Activated CD8-positive, alpha-beta T cell treated with anti-CD3 and anti-CD28 coated beads for 36 hours (primary cell): ENCODE data around the gene AMDHD2. TPM values are rescaled to one million over a fixed set of nuclear protein-coding genes. Genes with fewer than 3 reads are reported as not detected.
"Not testable (repeated sequence)": the region's sequence is repeated elsewhere in the genome, so short reads cannot be mapped to it uniquely, and the experiment has no call there.

Source experiments
- ATAC-seq: fragments of 200-7000 bp; cut with Tn5 transposase; one replicate; pipeline ENCODE4 v1.10.0; 2021; ENCODE audit warnings: mild to moderate bottlenecking, moderate library complexity
- CTCF ChIA-PET: fragments of 350-600 bp; sonication (Branson Sonifier 250); formaldehyde crosslinking; loops from one replicate; lab custom pipeline; 2021; ENCODE audit warnings: antibody characterized with exemption; lab: Charles Lee
- POLR2A ChIA-PET: fragments of 350-600 bp; sonication (Branson Sonifier 250); formaldehyde crosslinking; loops from one replicate; lab custom pipeline; 2021; ENCODE audit warnings: antibody characterized with exemption; lab: Charles Lee
- DNase-seq: peaks from one replicate; pipeline ENCODE4 v3.0.0-alpha.2; 2020
- H3K27ac Mint-ChIP-seq: one replicate; pipeline ENCODE4 v1.8.0; 2021; ENCODE audit warnings: mild to moderate bottlenecking, mixed read lengths
- H3K27me3 Mint-ChIP-seq: one replicate; pipeline ENCODE4 v1.8.0; 2021; ENCODE audit warnings: mixed read lengths
- H3K36me3 Mint-ChIP-seq: one replicate; pipeline ENCODE4 v1.8.0; 2021; ENCODE audit warnings: low read depth, mixed read lengths
- H3K4me1 Mint-ChIP-seq: one replicate; pipeline ENCODE4 v1.8.0; 2021; ENCODE audit warnings: low read depth, mixed read lengths
- H3K4me3 Mint-ChIP-seq: one replicate; pipeline ENCODE4 v1.8.0; 2021; ENCODE audit warnings: mild to moderate bottlenecking, moderate library complexity, mixed read lengths
- H3K9me3 Mint-ChIP-seq: one replicate; pipeline ENCODE4 v1.8.0; 2021; ENCODE audit warnings: mixed read lengths
- intact Hi-C: fragments of 100-400 bp; cut with micrococcal nuclease; formaldehyde crosslinking; loops from one replicate; pipeline ENCODE4 v1.10.0; 2022
- total RNA-seq, 2 experiments: library from RNA; stranded (reverse); gene quantifications; one replicate each; pipeline ENCODE4 v1.2.3, GENCODE V29; 2021
- TF ChIP-seq, protein P1 (sequence below): fragments of 200-600 bp; IDR thresholded peaks from one replicate; pipeline ENCODE4 v1.8.0; 2022; ENCODE audit warnings: antibody characterized with exemption, mild to moderate bottlenecking

The AMDHD2 gene
- total RNA-seq, 2 experiments from 2014 or later, result 28.2 to 29.0 TPM

DNA sequence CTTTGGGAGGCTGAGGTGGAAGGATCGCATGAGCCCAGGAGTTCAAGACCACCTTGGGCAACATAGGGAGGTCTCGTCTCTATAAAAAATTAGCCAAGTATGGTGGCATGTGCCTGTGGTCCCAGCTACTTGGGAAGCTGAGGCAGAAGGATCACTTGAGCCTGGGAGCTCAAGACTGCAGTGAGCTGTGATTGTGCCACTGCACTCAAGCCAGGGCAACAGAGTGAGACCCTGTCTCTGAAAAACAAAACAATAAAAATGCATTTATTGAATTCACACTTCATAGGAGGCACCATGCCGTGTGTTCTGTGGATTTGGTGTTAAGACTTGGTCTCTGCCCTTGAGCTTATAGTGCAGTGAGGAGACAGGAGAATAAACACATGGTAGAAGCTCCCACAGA lies 42.8 kb upstream of the AMDHD2 start:
- ChIA-PET POLR2A (interaction anchor here (0.6 to 1.4 kb wide), 3 partner anchors 18 to 113 kb away, joined by 3 read pairs; no protein-coding TSS in a partner anchor), CTCF (interaction anchor here (1.2 to 1.3 kb wide), 2 partner anchors 11 to 24 kb away, joined by 3 to 10 read pairs; no protein-coding TSS in a partner anchor)
- no peaks in the 10 kb centered on the region for H3K36me3 Mint-ChIP-seq
- no peaks in the 10 kb centered on the region for H3K9me3 Mint-ChIP-seq
- peaks cover 8% of the 10 kb centered on the region for H3K27me3 Mint-ChIP-seq
- intact Hi-C loops, result no loop called here
- TF ChIP-seq, protein P1, sequence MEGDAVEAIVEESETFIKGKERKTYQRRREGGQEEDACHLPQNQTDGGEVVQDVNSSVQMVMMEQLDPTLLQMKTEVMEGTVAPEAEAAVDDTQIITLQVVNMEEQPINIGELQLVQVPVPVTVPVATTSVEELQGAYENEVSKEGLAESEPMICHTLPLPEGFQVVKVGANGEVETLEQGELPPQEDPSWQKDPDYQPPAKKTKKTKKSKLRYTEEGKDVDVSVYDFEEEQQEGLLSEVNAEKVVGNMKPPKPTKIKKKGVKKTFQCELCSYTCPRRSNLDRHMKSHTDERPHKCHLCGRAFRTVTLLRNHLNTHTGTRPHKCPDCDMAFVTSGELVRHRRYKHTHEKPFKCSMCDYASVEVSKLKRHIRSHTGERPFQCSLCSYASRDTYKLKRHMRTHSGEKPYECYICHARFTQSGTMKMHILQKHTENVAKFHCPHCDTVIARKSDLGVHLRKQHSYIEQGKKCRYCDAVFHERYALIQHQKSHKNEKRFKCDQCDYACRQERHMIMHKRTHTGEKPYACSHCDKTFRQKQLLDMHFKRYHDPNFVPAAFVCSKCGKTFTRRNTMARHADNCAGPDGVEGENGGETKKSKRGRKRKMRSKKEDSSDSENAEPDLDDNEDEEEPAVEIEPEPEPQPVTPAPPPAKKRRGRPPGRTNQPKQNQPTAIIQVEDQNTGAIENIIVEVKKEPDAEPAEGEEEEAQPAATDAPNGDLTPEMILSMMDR, result no peak
- DNase-seq, result no peak
- H3K4me3 Mint-ChIP-seq, result no peak overlapping the region
- no peak for ATAC-seq
- peaks cover 20% of the 10 kb centered on the region for H3K4me1 Mint-ChIP-seq
- no peak overlapping the region for H3K27ac Mint-ChIP-seq

DNA sequence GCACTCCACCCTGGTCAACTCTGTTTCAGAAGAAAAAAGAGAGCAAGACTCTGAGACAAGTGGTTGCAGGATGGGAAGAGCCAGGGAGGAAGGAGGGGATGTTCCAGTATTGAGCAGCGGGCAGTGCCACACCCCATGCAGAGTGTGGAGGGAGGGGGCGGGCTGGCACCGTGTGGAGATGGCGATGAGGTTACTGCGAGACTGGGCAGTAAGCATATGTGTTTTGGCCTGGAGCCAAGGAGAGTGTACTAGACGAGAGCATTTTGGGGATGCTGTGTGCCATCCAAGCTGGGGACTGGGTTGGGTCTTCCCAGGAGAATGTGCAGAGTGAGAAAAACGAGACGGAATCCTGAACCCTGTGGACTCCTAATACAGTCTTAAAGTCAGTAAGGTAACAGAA lies 41.9 kb upstream of the AMDHD2 start:
- POLR2A ChIA-PET, result interaction anchor here (0.9 to 1.5 kb wide), 4 partner anchors 9 to 210 kb away, joined by 3 to 7 read pairs (median 3); no protein-coding TSS in a partner anchor
- no peak overlapping the region for H3K4me3 Mint-ChIP-seq

DNA sequence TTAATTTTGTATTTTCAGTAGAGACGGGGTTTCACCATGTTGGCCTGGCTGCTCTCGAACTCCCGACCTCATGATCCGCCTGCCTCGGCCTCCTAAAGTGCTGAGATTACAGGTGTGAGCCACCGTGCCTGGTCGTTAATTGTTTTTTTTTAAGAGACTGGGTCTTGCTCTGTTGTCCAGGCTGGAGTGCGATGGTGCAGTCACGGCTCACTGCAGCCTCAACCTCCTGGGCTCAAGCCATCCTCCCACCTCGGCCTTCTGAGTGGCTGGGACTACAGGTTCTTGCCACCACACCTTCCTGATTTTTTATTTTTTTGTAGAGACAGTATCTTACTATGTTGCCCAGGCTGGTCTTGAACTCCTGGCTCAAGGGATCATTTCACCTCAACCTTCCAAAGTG lies 40.2 kb upstream of the AMDHD2 start:
- H3K36me3 Mint-ChIP-seq, DNase-seq, ATAC-seq, H3K27me3 Mint-ChIP-seq, H3K27ac Mint-ChIP-seq, CTCF ChIA-PET, H3K4me3 Mint-ChIP-seq, intact Hi-C loops, H3K9me3 Mint-ChIP-seq: not testable (repeated sequence)
- POLR2A ChIA-PET, result interaction anchor here (1.2 to 1.5 kb wide), 2 partner anchors 10 to 23 kb away, joined by 3 to 7 read pairs; no protein-coding TSS in a partner anchor
- peaks cover 14% of the 10 kb centered on the region for H3K4me1 Mint-ChIP-seq

More for the DNA sequence above, 41.9 kb upstream of the AMDHD2 start:
- Mint-ChIP-seq H3K9me3 (no peaks in the 10 kb centered on the region), H3K27me3 (peaks cover under 1% of the 10 kb centered on the region), H3K36me3 (no peaks in the 10 kb centered on the region), H3K4me1 (peaks cover 15% of the 10 kb centered on the region), H3K27ac (no peak overlapping the region)
- DNase-seq (no peak), ATAC-seq (no peak)
- intact Hi-C loops, result no loop called here
- CTCF ChIA-PET, result interaction anchor here (1.3 kb wide), 1 partner anchor 23 kb away, joined by 10 read pairs; no protein-coding TSS in a partner anchor
- TF ChIP-seq, protein P1, result no peak

DNA sequence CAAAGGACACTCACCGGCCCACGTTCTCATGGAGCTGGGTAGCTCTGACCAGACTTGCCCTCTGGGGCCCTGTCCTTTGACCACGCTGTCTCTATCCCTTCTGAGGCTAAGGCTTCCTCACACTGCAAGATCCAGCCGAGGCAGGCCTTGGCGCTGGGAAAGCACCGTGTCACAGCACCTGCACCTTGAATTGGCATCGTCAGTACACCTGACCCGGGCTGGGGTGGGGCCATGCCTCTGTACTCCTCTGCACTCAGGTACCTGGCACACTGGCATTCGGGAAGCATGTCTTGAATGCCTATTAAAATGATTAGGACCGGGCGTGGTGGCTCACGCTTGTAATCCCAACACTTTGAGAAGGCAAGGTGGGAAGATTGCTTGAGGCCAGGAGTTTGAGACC lies 39.2 kb upstream of the AMDHD2 start:
- ChIA-PET POLR2A (interaction anchor here (1.7 kb wide), 1 partner anchor 32 kb away, joined by 5 read pairs; no protein-coding TSS in a partner anchor), CTCF (no interaction called here)
- Mint-ChIP-seq H3K4me3 (no peak overlapping the region), H3K4me1 (peaks cover 13% of the 10 kb centered on the region), H3K27ac (no peak overlapping the region), H3K36me3 (no peaks in the 10 kb centered on the region), H3K9me3 (no peaks in the 10 kb centered on the region), H3K27me3 (no peaks in the 10 kb centered on the region)
- intact Hi-C loops, result no loop called here
- ATAC-seq (no peak), DNase-seq (no peak)
- TF ChIP-seq, protein P1, result no peak

DNA sequence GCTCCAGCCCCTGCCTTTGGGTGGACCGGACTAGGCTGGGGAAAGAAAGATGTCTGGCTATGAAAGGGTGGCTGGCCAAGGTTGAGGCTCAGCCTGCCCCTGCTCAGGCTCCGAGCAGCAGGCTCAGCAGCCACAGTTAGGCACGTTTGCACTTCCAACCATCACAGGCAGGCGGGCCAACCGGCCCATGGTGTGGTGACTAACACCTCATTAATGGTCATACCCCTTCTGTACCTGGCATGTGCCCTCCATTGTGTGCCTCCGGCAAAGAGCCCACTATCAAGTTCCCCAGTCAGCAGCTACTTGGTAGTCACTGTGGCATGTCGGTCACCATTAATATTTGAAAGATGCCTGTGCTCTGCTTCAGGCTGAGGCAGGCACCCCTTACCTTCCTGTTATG lies 38.5 kb upstream of the AMDHD2 start:
- DNase-seq (no peak), ATAC-seq (no peak)
- intact Hi-C loops, result no loop called here
- ChIA-PET CTCF (no interaction called here), POLR2A (interaction anchor here (1.3 to 1.7 kb wide), 2 partner anchors 12 to 31 kb away, joined by 3 to 5 read pairs; no protein-coding TSS in a partner anchor)
- no peaks in the 10 kb centered on the region for H3K9me3 Mint-ChIP-seq
- no peaks in the 10 kb centered on the region for H3K27me3 Mint-ChIP-seq
- TF ChIP-seq, protein P1, result no peak
- H3K4me3 Mint-ChIP-seq, result no peak overlapping the region
- H3K27ac Mint-ChIP-seq, result no peak overlapping the region
- no peaks in the 10 kb centered on the region for H3K36me3 Mint-ChIP-seq
- peaks cover 14% of the 10 kb centered on the region for H3K4me1 Mint-ChIP-seq
